ENCODE data around the gene SMIM33.
A peak's percentile ranks its signal among the peaks of the same experiment; 100 is the strongest.

SMIM33 gene

DNA sequence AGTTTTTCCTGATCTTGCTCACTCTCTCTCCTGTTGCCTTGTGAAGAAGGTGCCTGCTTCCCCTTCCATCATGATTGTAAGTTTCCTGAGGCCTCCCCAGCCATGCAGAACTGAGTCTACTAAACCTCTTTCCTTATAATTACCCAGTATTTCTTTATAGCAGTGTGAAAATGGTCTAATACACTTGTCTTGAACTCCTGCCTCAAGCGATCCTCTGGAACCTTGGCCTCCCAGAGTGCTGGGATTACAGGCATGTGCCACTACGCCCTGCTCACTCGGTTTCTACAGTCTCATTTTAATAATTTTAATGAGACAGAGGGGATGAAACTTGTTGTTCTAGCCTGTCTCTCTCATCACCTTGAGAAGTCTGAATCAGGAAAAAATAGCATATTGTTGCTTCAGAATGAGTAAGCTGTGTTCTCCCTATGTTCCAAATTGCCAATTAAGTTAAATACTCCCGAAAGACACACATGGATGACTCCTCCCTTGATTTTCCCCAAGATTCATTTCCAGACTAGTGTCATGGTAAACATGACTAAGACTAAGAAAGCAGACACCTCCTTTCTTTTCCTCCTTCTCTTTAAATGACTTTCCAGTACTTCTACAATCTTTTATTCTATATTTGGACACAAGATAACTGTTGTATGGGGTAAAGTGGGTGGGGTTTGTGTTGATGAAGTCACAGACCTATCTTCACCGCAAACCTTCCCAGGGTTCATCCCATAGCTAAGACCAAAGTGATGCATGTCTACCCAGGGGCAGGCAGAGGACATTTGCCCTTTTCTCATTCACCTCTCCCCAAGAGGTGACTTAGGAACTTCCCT, 23.6 kb upstream of the SMIM33 start:
- no peak overlapping the region for H3K27ac ChIP-seq (ENCODE audit: low read depth, low read length)
- H3K79me2 ChIP-seq (ENCODE audit: control insufficient read depth, insufficient read depth, low read length, poor library complexity): no peaks in the 10 kb centered on the region
- no peaks in the 10 kb centered on the region for H3K27me3 ChIP-seq (ENCODE audit: insufficient read depth, low read length)
- H4K91ac ChIP-seq (ENCODE audit: low read depth, low read length): no peak overlapping the region
- no peak overlapping the region for H2BK12ac ChIP-seq (ENCODE audit: low read length)
- H3K4me2 ChIP-seq (ENCODE audit: low read length): no peak overlapping the region
- WGBS (ENCODE audit: extremely low coverage, insufficient coverage, insufficient read length): no CpG with 5 or more reads among the region's 5 CpGs
- H3K79me1 ChIP-seq (ENCODE audit: low read length): peaks cover 5% of the 10 kb centered on the region
- H2BK120ac ChIP-seq (ENCODE audit: insufficient read depth, low read length, poor library complexity): no peak overlapping the region
- H3K18ac ChIP-seq (ENCODE audit: low read length): no peak overlapping the region
- no peak overlapping the region for H2AFZ ChIP-seq (ENCODE audit: insufficient read depth, low read length, poor library complexity)
- peaks cover 7 to 10% of the 10 kb centered on the region in 2 experiments for H3K4me1 ChIP-seq (ENCODE audit: control insufficient read depth in 1 of 2, insufficient read depth in 2 of 2, low read length in 2 of 2)
- no peak overlapping the region for H3K23ac ChIP-seq (ENCODE audit: low read length)
- H4K8ac ChIP-seq (ENCODE audit: low read depth, low read length): no peak overlapping the region
- no peak overlapping the region for H3K4ac ChIP-seq (ENCODE audit: low read depth, low read length)
- no peak overlapping the region for H2AK5ac ChIP-seq (ENCODE audit: low read length)
- no peaks in the 10 kb centered on the region for H3K36me3 ChIP-seq (ENCODE audit: control insufficient read depth in 1 of 2, insufficient read depth in 2 of 2, low read length in 2 of 2)
- peaks cover 5% of the 10 kb centered on the region for H3K9me3 ChIP-seq (ENCODE audit: insufficient read depth, low read depth, low read length)
- no peak overlapping the region for H3K9ac ChIP-seq (ENCODE audit: low read length)
- no peak overlapping the region for H4K12ac ChIP-seq (ENCODE audit: low read depth, low read length)
- no peak overlapping the region for H3K4me3 ChIP-seq (ENCODE audit: low read depth, low read length)
- no peak for DNase-seq
- H3K14ac ChIP-seq (ENCODE audit: low read length): no peak overlapping the region
- no peak overlapping the region for H2BK5ac ChIP-seq (ENCODE audit: low read depth, low read length, poor library complexity)

DNA sequence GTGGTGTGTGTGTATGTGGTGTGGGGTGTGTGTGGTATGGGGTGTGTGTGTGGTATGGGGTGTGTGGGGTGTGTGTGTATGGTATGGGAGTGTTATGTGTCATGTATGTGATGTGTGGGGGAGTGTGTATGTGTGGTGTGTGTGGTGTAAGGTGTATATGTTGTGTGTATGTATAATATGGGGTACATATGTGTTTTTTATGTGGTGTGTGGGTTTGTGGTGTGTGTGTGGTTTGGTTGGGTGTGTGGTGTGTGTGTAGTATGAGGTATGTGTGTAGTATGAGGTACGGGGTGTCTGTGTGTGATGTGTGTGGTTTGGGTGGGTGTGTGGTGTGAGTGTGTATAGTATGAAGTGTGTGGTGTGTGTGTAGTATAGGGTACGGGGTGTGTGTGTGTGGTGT, 19.6 kb upstream of the SMIM33 start:
- Histone ChIP-seq H3K4me1 (ENCODE audit: control insufficient read depth in 1 of 2, insufficient read depth in 2 of 2, low read length in 2 of 2) (no peaks in the 10 kb centered on the region), H3K4ac (ENCODE audit: low read depth, low read length) (no peak overlapping the region), H3K27me3 (ENCODE audit: insufficient read depth, low read length) (no peaks in the 10 kb centered on the region), H3K79me2 (ENCODE audit: control insufficient read depth, insufficient read depth, low read length, poor library complexity) (no peaks in the 10 kb centered on the region), H2BK5ac (ENCODE audit: low read depth, low read length, poor library complexity) (no peak overlapping the region), H3K9ac (ENCODE audit: low read length) (no peak overlapping the region), H2BK12ac (ENCODE audit: low read length) (no peak overlapping the region), H4K8ac (ENCODE audit: low read depth, low read length) (no peak overlapping the region), H3K18ac (ENCODE audit: low read length) (no peak overlapping the region), H3K9me3 (ENCODE audit: insufficient read depth, low read depth, low read length) (peaks cover 16% of the 10 kb centered on the region), H3K79me1 (ENCODE audit: low read length) (no peaks in the 10 kb centered on the region), H3K4me2 (ENCODE audit: low read length) (no peak overlapping the region), H2AK5ac (ENCODE audit: low read length) (no peak overlapping the region), H2AFZ (ENCODE audit: insufficient read depth, low read length, poor library complexity) (no peak overlapping the region), H3K36me3 (ENCODE audit: control insufficient read depth in 1 of 2, insufficient read depth in 2 of 2, low read length in 2 of 2) (no peaks in the 10 kb centered on the region), H2BK120ac (ENCODE audit: insufficient read depth, low read length, poor library complexity) (no peak overlapping the region), H3K23ac (ENCODE audit: low read length) (peak overlapping the region; percentile 93), H3K27ac (ENCODE audit: low read depth, low read length) (no peak overlapping the region), H4K12ac (ENCODE audit: low read depth, low read length) (no peak overlapping the region), H3K4me3 (ENCODE audit: low read depth, low read length) (peak overlapping the region; percentile 58), H3K14ac (ENCODE audit: low read length) (no peak overlapping the region), H4K91ac (ENCODE audit: low read depth, low read length) (no peak overlapping the region)
- DNase-seq: no peak
- 100% methylated on average over 2 of the region's 2 CpGs for WGBS (ENCODE audit: extremely low coverage, insufficient coverage, insufficient read length)

DNA sequence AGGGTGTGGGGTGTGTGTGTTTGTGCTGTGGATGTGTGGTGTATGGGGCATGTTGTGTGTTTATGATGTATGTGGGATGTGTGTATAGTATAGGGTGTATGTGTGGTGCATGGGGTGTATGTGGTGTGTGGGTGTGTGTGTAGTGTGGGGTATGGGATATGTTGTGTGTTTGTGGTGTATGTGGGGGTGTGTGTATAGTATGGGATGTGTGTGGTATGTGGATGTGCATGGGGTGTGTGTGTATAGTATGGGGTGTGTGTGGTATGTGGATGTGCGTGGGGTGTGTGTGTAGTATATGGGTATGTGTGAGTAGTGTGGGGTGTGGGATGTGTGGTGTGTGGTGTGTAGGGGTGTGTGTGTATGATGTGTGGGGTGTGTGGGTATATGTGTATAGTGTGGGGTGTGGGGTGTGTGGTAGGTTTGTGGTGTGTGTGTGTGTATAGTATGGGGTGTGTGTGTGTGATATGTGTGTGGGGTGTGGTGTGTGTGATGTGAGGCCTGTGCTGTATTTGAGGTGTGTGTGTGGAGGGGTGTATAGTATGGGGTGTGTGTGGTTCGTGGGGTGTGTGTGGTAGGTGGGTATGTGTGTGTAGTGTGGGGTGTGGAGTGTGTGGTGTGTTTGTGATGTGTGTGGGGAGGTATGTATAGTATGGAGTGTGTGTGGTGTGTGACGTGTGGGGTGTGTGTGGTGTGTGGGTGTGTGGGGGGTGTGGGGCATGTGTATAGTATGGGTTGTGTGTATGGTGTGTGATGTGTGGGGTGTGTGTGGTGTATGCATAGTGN, 18.7 kb upstream of the SMIM33 start:
- Histone ChIP-seq H2BK5ac (ENCODE audit: low read depth, low read length, poor library complexity) (no peak overlapping the region), H3K4me2 (ENCODE audit: low read length) (no peak overlapping the region), H2AK5ac (ENCODE audit: low read length) (no peak overlapping the region), H3K23ac (ENCODE audit: low read length) (peak overlapping the region; percentile 86), H4K91ac (ENCODE audit: low read depth, low read length) (no peak overlapping the region), H3K79me2 (ENCODE audit: control insufficient read depth, insufficient read depth, low read length, poor library complexity) (no peaks in the 10 kb centered on the region), H3K18ac (ENCODE audit: low read length) (no peak overlapping the region), H2BK12ac (ENCODE audit: low read length) (no peak overlapping the region), H4K8ac (ENCODE audit: low read depth, low read length) (no peak overlapping the region), H3K36me3 (ENCODE audit: control insufficient read depth in 1 of 2, insufficient read depth in 2 of 2, low read length in 2 of 2) (no peaks in the 10 kb centered on the region), H3K9me3 (ENCODE audit: insufficient read depth, low read depth, low read length) (peaks cover 16% of the 10 kb centered on the region), H3K27ac (ENCODE audit: low read depth, low read length) (no peak overlapping the region), H3K4me1 (ENCODE audit: control insufficient read depth in 1 of 2, insufficient read depth in 2 of 2, low read length in 2 of 2) (no peaks in the 10 kb centered on the region), H2AFZ (ENCODE audit: insufficient read depth, low read length, poor library complexity) (no peak overlapping the region), H3K4ac (ENCODE audit: low read depth, low read length) (no peak overlapping the region), H4K12ac (ENCODE audit: low read depth, low read length) (no peak overlapping the region), H3K9ac (ENCODE audit: low read length) (no peak overlapping the region), H2BK120ac (ENCODE audit: insufficient read depth, low read length, poor library complexity) (no peak overlapping the region), H3K27me3 (ENCODE audit: insufficient read depth, low read length) (no peaks in the 10 kb centered on the region), H3K79me1 (ENCODE audit: low read length) (no peaks in the 10 kb centered on the region), H3K14ac (ENCODE audit: low read length) (no peak overlapping the region), H3K4me3 (ENCODE audit: low read depth, low read length) (peak overlapping the region; percentile 47)
- 100% methylated on average over 3 of the region's 3 CpGs for WGBS (ENCODE audit: extremely low coverage, insufficient coverage, insufficient read length)
- no peak for DNase-seq

DNA sequence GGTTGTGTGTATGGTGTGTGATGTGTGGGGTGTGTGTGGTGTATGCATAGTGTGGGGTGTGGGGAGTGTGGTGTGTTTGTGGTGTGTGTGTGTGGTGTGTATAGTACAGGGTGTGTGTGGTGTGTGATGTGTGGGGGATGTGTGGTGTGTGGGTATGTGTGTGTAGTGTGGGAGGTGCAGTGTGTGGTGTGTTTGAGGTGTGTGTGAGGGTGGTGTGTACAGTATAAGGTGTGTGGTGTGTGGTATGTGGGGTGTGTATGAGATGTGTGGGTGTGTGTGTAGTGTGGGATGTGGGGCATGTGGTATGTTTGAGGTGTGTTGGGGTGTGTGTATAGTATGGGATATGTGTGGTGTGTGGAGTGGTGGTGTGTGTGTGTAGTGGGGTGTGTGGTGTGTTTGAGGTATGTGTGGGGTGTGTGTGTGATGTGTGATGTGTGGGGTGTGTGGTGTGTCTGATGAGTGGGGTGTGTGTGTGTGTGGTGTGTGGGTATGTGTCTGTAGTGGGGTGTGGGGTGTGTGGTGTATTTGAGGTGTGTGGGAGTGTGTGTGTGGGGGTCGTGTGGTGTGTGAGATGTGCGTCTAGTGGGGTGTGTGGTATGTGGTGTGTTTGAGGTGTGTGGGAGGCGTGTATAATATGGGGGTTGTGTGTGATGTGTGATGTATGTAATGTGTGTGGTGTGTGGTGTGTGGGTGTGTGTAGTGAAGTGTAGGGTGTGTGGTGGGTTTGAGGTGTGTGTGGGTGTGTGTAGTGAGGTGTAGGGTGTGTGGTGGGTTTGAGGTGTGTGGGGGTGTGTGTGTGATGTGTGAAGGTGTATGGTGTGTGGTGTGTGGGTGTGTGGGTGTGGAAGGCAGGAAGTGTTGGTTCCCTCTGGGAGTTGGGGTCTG, 16.9 kb upstream of the SMIM33 start:
- Histone ChIP-seq H2BK12ac (ENCODE audit: low read length) (no peak overlapping the region), H3K9ac (ENCODE audit: low read length) (no peak overlapping the region), H3K18ac (ENCODE audit: low read length) (no peak overlapping the region), H3K23ac (ENCODE audit: low read length) (peak overlapping the region; percentile 75), H3K4me2 (ENCODE audit: low read length) (no peak overlapping the region), H3K27ac (ENCODE audit: low read depth, low read length) (no peak overlapping the region), H2BK5ac (ENCODE audit: low read depth, low read length, poor library complexity) (no peak overlapping the region), H3K4me3 (ENCODE audit: low read depth, low read length) (peak overlapping the region; percentile 61), H2BK120ac (ENCODE audit: insufficient read depth, low read length, poor library complexity) (no peak overlapping the region), H4K8ac (ENCODE audit: low read depth, low read length) (no peak overlapping the region), H4K91ac (ENCODE audit: low read depth, low read length) (no peak overlapping the region), H2AFZ (ENCODE audit: insufficient read depth, low read length, poor library complexity) (no peak overlapping the region), H3K79me2 (ENCODE audit: control insufficient read depth, insufficient read depth, low read length, poor library complexity) (no peaks in the 10 kb centered on the region), H3K36me3 (ENCODE audit: control insufficient read depth in 1 of 2, insufficient read depth in 2 of 2, low read length in 2 of 2) (no peaks in the 10 kb centered on the region), H3K14ac (ENCODE audit: low read length) (no peak overlapping the region), H3K9me3 (ENCODE audit: insufficient read depth, low read depth, low read length) (peaks cover 16% of the 10 kb centered on the region), H3K27me3 (ENCODE audit: insufficient read depth, low read length) (no peaks in the 10 kb centered on the region), H3K4me1 (ENCODE audit: control insufficient read depth in 1 of 2, insufficient read depth in 2 of 2, low read length in 2 of 2) (no peaks in the 10 kb centered on the region), H3K4ac (ENCODE audit: low read depth, low read length) (no peak overlapping the region), H3K79me1 (ENCODE audit: low read length) (no peaks in the 10 kb centered on the region), H2AK5ac (ENCODE audit: low read length) (no peak overlapping the region), H4K12ac (ENCODE audit: low read depth, low read length) (no peak overlapping the region)
- 100% methylated on average over 3 of the region's 3 CpGs for WGBS (ENCODE audit: extremely low coverage, insufficient coverage, insufficient read length)
- DNase-seq: no peak

All from trophoblast cell (in vitro differentiated cells and primary cell).